H9 (cell line): ENCODE measurements around the gene CKB. TPM values are rescaled to one million over a fixed set of nuclear protein-coding genes. Genes with fewer than 3 reads are reported as not detected.

ENCODE experiments used
- DNase-seq: peaks from one replicate; pipeline ENCODE4 v3.0.0-alpha.2; 2017
- H2AFZ ChIP-seq: one replicate; pipeline ENCODE4 v1.6.1; 2013; ENCODE audit warnings: mild to moderate bottlenecking, low read length, control low read depth, moderate library complexity
- H2AK5ac ChIP-seq: 2 replicates; pipeline ENCODE4 v1.6.1; 2013; ENCODE audit warnings: low read length, control low read depth, mixed read lengths; ENCODE audit not compliant: insufficient read length
- H2BK120ac ChIP-seq: one replicate; pipeline ENCODE4 v1.6.1; 2013; ENCODE audit warnings: low read depth, mild to moderate bottlenecking, low read length, control low read depth, inconsistent platforms; ENCODE audit not compliant: poor library complexity, severe bottlenecking
- H2BK12ac ChIP-seq: 2 replicates; pipeline ENCODE4 v1.6.1; 2013; ENCODE audit warnings: low read length, control low read depth, mixed read lengths, low read depth; ENCODE audit not compliant: insufficient read length
- H2BK15ac ChIP-seq: 2 replicates; pipeline ENCODE4 v1.6.1; 2013; ENCODE audit warnings: low read depth, low read length, control low read depth
- H2BK20ac ChIP-seq: one replicate; pipeline ENCODE4 v1.6.1; 2013; ENCODE audit warnings: low read depth, mild to moderate bottlenecking, low read length, control low read depth, inconsistent platforms; ENCODE audit not compliant: poor library complexity, severe bottlenecking
- H2BK5ac ChIP-seq: 2 replicates; pipeline ENCODE4 v1.6.1; 2013; ENCODE audit warnings: low read length, control low read depth, mixed read lengths; ENCODE audit not compliant: insufficient read length
- H3K14ac ChIP-seq: 2 replicates; pipeline ENCODE4 v1.6.1; 2013; ENCODE audit warnings: low read length, control low read depth; ENCODE audit not compliant: insufficient read depth
- H3K18ac ChIP-seq: 2 replicates; pipeline ENCODE4 v1.6.1; 2013; ENCODE audit warnings: low read depth, mild to moderate bottlenecking, mixed read lengths, low read length, control low read depth; ENCODE audit not compliant: insufficient read length
- H3K23ac ChIP-seq: 2 replicates; pipeline ENCODE4 v1.6.1; 2013; ENCODE audit warnings: low read length, control low read depth, mixed read lengths, low read depth; ENCODE audit not compliant: insufficient read length
- H3K23me2 ChIP-seq: 2 replicates; pipeline ENCODE4 v1.6.1; 2013; ENCODE audit warnings: low read depth, mild to moderate bottlenecking, mixed read lengths, low read length, control low read depth; ENCODE audit not compliant: insufficient read length, poor library complexity, severe bottlenecking
- H3K27ac ChIP-seq: 2 replicates; pipeline ENCODE4 v1.5.1; 2013; ENCODE audit warnings: low read length, control low read depth, mixed read lengths, low read depth; ENCODE audit not compliant: insufficient read length
- H3K27me3 ChIP-seq: 2 replicates; pipeline ENCODE4 v1.6.1; 2013; ENCODE audit warnings: low read length, control low read depth, inconsistent platforms; ENCODE audit not compliant: insufficient read depth
- H3K4ac ChIP-seq: 2 replicates; pipeline ENCODE4 v1.6.1; 2013; ENCODE audit warnings: low read depth, mild to moderate bottlenecking, control low read depth, inconsistent platforms, low read length, moderate library complexity
- H3K4me1 ChIP-seq: 2 replicates; pipeline ENCODE4 v1.6.1; 2013; ENCODE audit warnings: low read length, control low read depth, inconsistent platforms; ENCODE audit not compliant: insufficient read depth
- H3K4me2 ChIP-seq: 2 replicates; pipeline ENCODE4 v1.6.1; 2013; ENCODE audit warnings: low read length, control low read depth, mixed read lengths; ENCODE audit not compliant: insufficient read length, insufficient read depth
- H3K56ac ChIP-seq: 2 replicates; pipeline ENCODE4 v1.6.1; 2013; ENCODE audit warnings: low read depth, mild to moderate bottlenecking, mixed read lengths, low read length, control low read depth; ENCODE audit not compliant: insufficient read length
- H3K79me1 ChIP-seq: 2 replicates; pipeline ENCODE4 v1.6.1; 2013; ENCODE audit warnings: low read depth, mild to moderate bottlenecking, moderate library complexity, low read length, control low read depth, inconsistent platforms; ENCODE audit not compliant: insufficient read depth, poor library complexity, severe bottlenecking
- H3K79me2 ChIP-seq: 2 replicates; pipeline ENCODE4 v1.6.1; 2013; ENCODE audit warnings: low read length, control low read depth, inconsistent platforms; ENCODE audit not compliant: insufficient read depth
- H3K9ac ChIP-seq: 2 replicates; pipeline ENCODE4 v1.6.1; 2013; ENCODE audit warnings: low read length, control low read depth, mixed read lengths; ENCODE audit not compliant: insufficient read length; ENCODE audit errors: extremely low read depth
- H3K9me3 ChIP-seq: one replicate; pipeline ENCODE4 v1.6.1; 2013; ENCODE audit warnings: low read depth, low read length, inconsistent platforms; ENCODE audit not compliant: control insufficient read depth
- H3T11ph ChIP-seq: one replicate; pipeline ENCODE4 v1.6.1; 2013; ENCODE audit warnings: mild to moderate bottlenecking, low read length, control low read depth, inconsistent platforms
- H4K20me1 ChIP-seq: one replicate; pipeline ENCODE4 v1.6.1; 2013; ENCODE audit not compliant: control insufficient read depth, insufficient read length, insufficient read depth
- H4K5ac ChIP-seq: 2 replicates; pipeline ENCODE4 v1.6.1; 2013; ENCODE audit warnings: low read depth, mild to moderate bottlenecking, mixed read lengths, low read length, control low read depth; ENCODE audit not compliant: insufficient read length
- H4K8ac ChIP-seq: replicated peaks from 2 replicates; pipeline ENCODE4 v1.6.1; 2013; ENCODE audit warnings: low read length, control low read depth, mixed read lengths, low read depth; ENCODE audit not compliant: insufficient read length
- H4K91ac ChIP-seq: 2 replicates; pipeline ENCODE4 v1.6.1; 2013; ENCODE audit warnings: low read depth, mild to moderate bottlenecking, moderate library complexity, mixed read lengths, low read length, control low read depth; ENCODE audit not compliant: insufficient read length
- H3K27ac Mint-ChIP-seq, 3 experiments: 2 replicates in 2 of 3; 3 replicates in 1 of 3; pipeline ENCODE4 v1.8.0; 2020 to 2021; ENCODE audit warnings: mixed read lengths in 3 of 3, mild to moderate bottlenecking in 1 of 3, moderate library complexity in 1 of 3
- H3K27me3 Mint-ChIP-seq: 2 replicates; pipeline ENCODE4 v1.8.0; 2021; ENCODE audit warnings: low read depth, mild to moderate bottlenecking, moderate library complexity, mixed read lengths
- H3K36me3 Mint-ChIP-seq, 3 experiments: 2 replicates in 2 of 3; 3 replicates in 1 of 3; pipeline ENCODE4 v1.8.0; 2020 to 2021; ENCODE audit warnings: low read depth in 3 of 3, mixed read lengths in 3 of 3; ENCODE audit not compliant: insufficient read depth in 1 of 3
- H3K4me1 Mint-ChIP-seq, 2 experiments: 2 replicates each; pipeline ENCODE4 v1.8.0; 2020; ENCODE audit warnings: mixed read lengths in 2 of 2
- H3K4me3 Mint-ChIP-seq, 2 experiments: 2 replicates in 1 of 2; 3 replicates in 1 of 2; pipeline ENCODE4 v1.8.0; 2020 to 2021; ENCODE audit warnings: mild to moderate bottlenecking in 2 of 2, mixed read lengths in 2 of 2, moderate library complexity in 1 of 2
- H3K9me3 Mint-ChIP-seq, 2 experiments: 2 replicates in 1 of 2; 3 replicates in 1 of 2; pipeline ENCODE4 v1.8.0; 2020; ENCODE audit warnings: mild to moderate bottlenecking in 2 of 2, mixed read lengths in 2 of 2, moderate library complexity in 1 of 2
- CTCF ChIP-seq: fragments of 200-600 bp; sonication (generic); conservative IDR thresholded peaks from 3 replicates; pipeline ENCODE4 v1.8.0; 2021; ENCODE audit warnings: antibody characterized with exemption, mild to moderate bottlenecking
- WGBS: extraction: QIAGEN DNeasy Blood & Tissue Kit; methylation state at CpG from one replicate; pipeline ENCODE4 v1.1.7; 2013; ENCODE audit warnings: missing lambda C conversion rate, low lambda C conversion rate, mixed read lengths; ENCODE audit not compliant: insufficient read length; ENCODE audit errors: extremely low coverage; 5-methylcytosine and 5-hydroxymethylcytosine counted together
- total RNA-seq: library from RNA; stranded (reverse); gene quantifications from 2 replicates; pipeline ENCODE4 v1.2.1, GENCODE V29; 2021

Gene CKB
- total RNA-seq, 1 experiment from 2014 or later = 517 TPM

- H2BK12ac ChIP-seq = no peak overlapping the region
- no peak overlapping the region for H2BK5ac ChIP-seq
- H3K27ac ChIP-seq = no peak overlapping the region
- H3K79me1 ChIP-seq = no peaks in the 10 kb centered on the region
- H3K4ac ChIP-seq = no peak overlapping the region
- H3K9me3 ChIP-seq = no peaks in the 10 kb centered on the region
- H4K20me1 ChIP-seq = no peaks in the 10 kb centered on the region
- H3K23ac ChIP-seq = no peak overlapping the region
- H4K8ac ChIP-seq = no peak overlapping the region
- no peak overlapping the region for H3K56ac ChIP-seq
- no peak overlapping the region for H2AK5ac ChIP-seq
- peaks cover 12 to 19% of the 10 kb centered on the region in 2 experiments for H3K4me1 Mint-ChIP-seq
- H3K27me3 Mint-ChIP-seq = no peaks in the 10 kb centered on the region; the same call in none of the 2 replicates
- H4K5ac ChIP-seq = no peak overlapping the region
- no peak for DNase-seq
- no peak overlapping the region; a peak in 1 of 5 replicates for H3K4me3 Mint-ChIP-seq
- no peaks in the 10 kb centered on the region for H3K36me3 Mint-ChIP-seq
- no peak for TF ChIP-seq CTCF
- H2BK20ac ChIP-seq = no peak overlapping the region
- H4K91ac ChIP-seq = no peak overlapping the region
- H3K27ac Mint-ChIP-seq = no peak overlapping the region; a peak in 2 of 7 replicates
- H3K9ac ChIP-seq = no peak overlapping the region
- no CpG with 5 or more reads among the region's 27 CpGs for WGBS
- no peaks in the 10 kb centered on the region for H3K9me3 Mint-ChIP-seq
- no peaks in the 10 kb centered on the region for H3K79me2 ChIP-seq
- peaks cover 4% of the 10 kb centered on the region for H3K23me2 ChIP-seq
- H3K18ac ChIP-seq = no peak overlapping the region
- no peaks in the 10 kb centered on the region for H3K27me3 ChIP-seq
- no peak overlapping the region for H2BK120ac ChIP-seq
- no peak overlapping the region for H3K14ac ChIP-seq
- H3T11ph ChIP-seq = no peak overlapping the region
- H3K4me1 ChIP-seq = no peaks in the 10 kb centered on the region; the same call in 1 of the 2 replicates
- no peak overlapping the region for H3K4me2 ChIP-seq
- no peak overlapping the region for H2AFZ ChIP-seq
- H2BK15ac ChIP-seq = no peak overlapping the region
Measured at GRCh38 chr14:103545915-103546651, 23.5 kb upstream of the CKB start.
